Keratinocyte (primary cell): ENCODE measurements around the gene PPP1R14B. TPM values are rescaled to one million over a fixed set of nuclear protein-coding genes. Genes with fewer than 3 reads are reported as not detected.
A peak's percentile ranks its signal among the peaks of the same experiment; 100 is the strongest.
"Not testable (repeated sequence)": the region's sequence is repeated elsewhere in the genome, so short reads cannot be mapped to it uniquely, and the experiment has no call there.

Source experiments
- DNase-seq: peaks from one replicate; pipeline ENCODE4 v3.0.0-alpha.2; 2011; ENCODE audit warnings: low read depth, missing footprints, low spot score
- FAIRE-seq: peaks from 2 replicates; lab custom pipeline; 2011; peaks lifted over from hg19 to GRCh38; lab: Jason Lieb, UNC
- H2AFZ ChIP-seq: 2 replicates; pipeline ENCODE4 v1.6.0; 2012; ENCODE audit warnings: low read length, control low read depth, inconsistent platforms; ENCODE audit not compliant: control insufficient read depth
- H3K27ac ChIP-seq: 2 replicates; pipeline ENCODE4 v1.5.1; 2011; ENCODE audit warnings: low read length; ENCODE audit not compliant: control insufficient read depth, insufficient read depth
- H3K27me3 ChIP-seq: 3 replicates; pipeline ENCODE4 v1.6.0; 2011; ENCODE audit warnings: low read length; ENCODE audit not compliant: control insufficient read depth, insufficient read depth; ENCODE audit errors: extremely low read depth
- H3K36me3 ChIP-seq, 2 experiments: 2 replicates in 1 of 2; 3 replicates in 1 of 2; pipeline ENCODE4 v1.5.1; 2011; ENCODE audit warnings: low read length in 2 of 2, mild to moderate bottlenecking in 1 of 2; ENCODE audit not compliant: control insufficient read depth in 2 of 2, insufficient read depth in 2 of 2; ENCODE audit errors: extremely low read depth in 1 of 2
- H3K4me1 ChIP-seq: 3 replicates; pipeline ENCODE4 v1.5.1; 2011; ENCODE audit warnings: low read length; ENCODE audit not compliant: control insufficient read depth, insufficient read depth; ENCODE audit errors: extremely low read depth
- H3K4me2 ChIP-seq: 3 replicates; pipeline ENCODE4 v1.6.0; 2011; ENCODE audit warnings: low read depth, low read length; ENCODE audit not compliant: control insufficient read depth, insufficient read depth; ENCODE audit errors: extremely low read depth
- H3K4me3 ChIP-seq, 3 experiments: fragments of 200-600 bp in 1 of 3; sonication (generic) in 1 of 3; 2 replicates in 2 of 3; 3 replicates in 1 of 3; pipeline ENCODE4 v1.5.1; 2011 to 2016; ENCODE audit warnings: low read length in 3 of 3, mild to moderate bottlenecking in 3 of 3, control low read depth in 2 of 3, inconsistent platforms in 1 of 3, low read depth in 1 of 3, mixed read lengths in 1 of 3, mixed run types in 1 of 3, moderate library complexity in 1 of 3; ENCODE audit not compliant: control insufficient read depth in 2 of 3, insufficient read depth in 2 of 3; ENCODE audit errors: extremely low read depth in 1 of 3
- H3K79me2 ChIP-seq: 2 replicates; pipeline ENCODE4 v1.6.0; 2012; ENCODE audit warnings: low read length; ENCODE audit not compliant: control insufficient read depth, insufficient read depth
- H3K9ac ChIP-seq: 3 replicates; pipeline ENCODE4 v1.6.0; 2011; ENCODE audit warnings: low read length; ENCODE audit not compliant: control insufficient read depth, insufficient read depth; ENCODE audit errors: extremely low read depth
- H3K9me1 ChIP-seq: 3 replicates; pipeline ENCODE4 v1.6.0; 2011; ENCODE audit warnings: low read length; ENCODE audit not compliant: control insufficient read depth, insufficient read depth; ENCODE audit errors: extremely low read depth
- H3K9me3 ChIP-seq: 2 replicates; pipeline ENCODE4 v1.5.1; 2012; ENCODE audit warnings: low read depth, low read length; ENCODE audit not compliant: control insufficient read depth
- H4K20me1 ChIP-seq: 3 replicates; pipeline ENCODE4 v1.6.0; 2011; ENCODE audit warnings: low read length; ENCODE audit not compliant: control insufficient read depth, insufficient read depth; ENCODE audit errors: extremely low read depth
- EZH2 ChIP-seq: IDR thresholded peaks from one replicate; pipeline ENCODE4 v1.6.1; 2012; ENCODE audit warnings: inconsistent platforms, mild to moderate bottlenecking, low read length, moderate library complexity
- dilution Hi-C: fragments of 300-500 bp; cut with MboI; formaldehyde crosslinking; loops from one replicate; pipeline ENCODE4 v1.7.0; 2020; ENCODE audit warnings: low sequenced_read_pairs; ENCODE audit not compliant: extremely low pct_ligation_motif_present
- polyA plus RNA-seq, 5 experiments: library from polyadenylated mRNA; depleted of rRNA in 3 of 5; stranded (reverse) in 3 of 5; stranded (forward) in 1 of 5; unstranded in 1 of 5; fragments of >200 nt; gene quantifications; 1 replicate in 1 of 5; 2 replicates in 3 of 5; 3 replicates in 1 of 5; pipeline versions ENCODE4 v1.2.1 to v1.2.3, GENCODE V29; 2011 to 2012; ENCODE audit warnings: missing spikeins in 2 of 5, low read depth in 1 of 5, low replicate concordance in 1 of 5
- TF ChIP-seq, protein P1 (sequence below), 3 experiments: IDR thresholded peaks in 1 of 3; conservative IDR thresholded peaks in 1 of 3; optimal IDR thresholded peaks in 1 of 3; 2 replicates in 2 of 3; 3 replicates in 1 of 3; pipeline versions ENCODE3 to v1.5.1; 2011; ENCODE audit warnings: low read length in 3 of 3, mild to moderate bottlenecking in 3 of 3, moderate library complexity in 2 of 3, control low read depth in 1 of 3, inconsistent platforms in 1 of 3; ENCODE audit not compliant: insufficient read depth in 2 of 3; ENCODE audit errors: extremely low read depth in 1 of 3

The PPP1R14B gene
- polyA plus RNA-seq, 1 donor (not counting 4 experiments of a cell fraction or from before 2014, with no cell fraction given): 208 TPM

DNA sequence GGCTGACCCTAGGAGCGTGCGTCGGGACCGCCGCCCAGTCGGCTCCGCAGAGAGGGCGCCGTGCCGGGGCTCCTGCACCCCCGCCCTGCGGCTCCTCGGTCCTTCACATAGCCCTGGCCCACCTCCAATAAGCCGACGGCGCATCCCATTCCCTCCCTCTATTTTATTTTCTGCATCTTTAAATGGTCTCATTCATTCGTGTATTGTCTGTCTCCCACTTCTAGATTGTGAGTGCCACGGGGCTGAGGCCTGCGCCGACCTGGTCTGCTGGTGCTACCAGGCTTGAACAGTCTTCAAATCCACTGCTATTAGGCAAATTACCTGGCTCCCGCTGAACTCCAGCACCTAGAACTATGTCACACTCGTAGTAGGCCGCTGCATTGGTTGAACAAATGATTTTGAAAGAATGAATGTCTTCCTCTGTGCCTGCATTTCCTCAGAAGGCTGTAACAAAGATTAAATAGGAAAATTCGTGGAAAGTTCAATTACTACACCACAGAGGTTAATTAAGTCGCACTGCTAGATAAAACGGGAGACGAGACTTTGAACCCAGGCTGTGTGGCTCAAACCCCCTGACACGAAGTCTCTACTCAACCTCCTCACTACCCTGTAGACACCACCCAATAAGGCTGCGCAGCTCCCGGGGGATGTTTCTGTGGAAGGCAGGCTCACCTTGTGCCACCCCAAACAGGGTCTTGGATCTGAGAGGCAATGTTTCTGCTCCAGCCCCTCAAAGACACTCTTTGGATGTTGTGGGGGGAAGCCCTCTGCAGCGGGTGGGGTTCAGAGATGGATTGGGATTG lies 1.2 kb upstream of the PPP1R14B start:
- peak overlapping the region; percentile 100 for H3K4me2 ChIP-seq
- peaks cover 2% of the 10 kb centered on the region for H4K20me1 ChIP-seq
- H3K36me3 ChIP-seq: peaks cover 5 to 16% of the 10 kb centered on the region in 2 experiments
- DNase-seq (no peak), FAIRE-seq (no peak)
- peak overlapping the region; percentile 52 to 87 (median 60) for H3K4me3 ChIP-seq
- H2AFZ ChIP-seq: no peak overlapping the region
- peak overlapping the region; percentile 95 for H3K9ac ChIP-seq
- TF ChIP-seq, protein P1, sequence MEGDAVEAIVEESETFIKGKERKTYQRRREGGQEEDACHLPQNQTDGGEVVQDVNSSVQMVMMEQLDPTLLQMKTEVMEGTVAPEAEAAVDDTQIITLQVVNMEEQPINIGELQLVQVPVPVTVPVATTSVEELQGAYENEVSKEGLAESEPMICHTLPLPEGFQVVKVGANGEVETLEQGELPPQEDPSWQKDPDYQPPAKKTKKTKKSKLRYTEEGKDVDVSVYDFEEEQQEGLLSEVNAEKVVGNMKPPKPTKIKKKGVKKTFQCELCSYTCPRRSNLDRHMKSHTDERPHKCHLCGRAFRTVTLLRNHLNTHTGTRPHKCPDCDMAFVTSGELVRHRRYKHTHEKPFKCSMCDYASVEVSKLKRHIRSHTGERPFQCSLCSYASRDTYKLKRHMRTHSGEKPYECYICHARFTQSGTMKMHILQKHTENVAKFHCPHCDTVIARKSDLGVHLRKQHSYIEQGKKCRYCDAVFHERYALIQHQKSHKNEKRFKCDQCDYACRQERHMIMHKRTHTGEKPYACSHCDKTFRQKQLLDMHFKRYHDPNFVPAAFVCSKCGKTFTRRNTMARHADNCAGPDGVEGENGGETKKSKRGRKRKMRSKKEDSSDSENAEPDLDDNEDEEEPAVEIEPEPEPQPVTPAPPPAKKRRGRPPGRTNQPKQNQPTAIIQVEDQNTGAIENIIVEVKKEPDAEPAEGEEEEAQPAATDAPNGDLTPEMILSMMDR (optimal IDR thresholded peaks at IDR 0.05 in 1 of 3, IDR thresholded peaks at IDR 0.05 in 1 of 3, conservative IDR thresholded peaks at IDR 0.05 in 1 of 3; ENCODE audit: extremely low read depth in 1 of 3, insufficient read depth in 2 of 3, low read length in 3 of 3): no peak
- TF ChIP-seq EZH2: no peak
- H3K4me1 ChIP-seq: peaks cover 35% of the 10 kb centered on the region
- dilution Hi-C loops: no loop called here
- no peaks in the 10 kb centered on the region for H3K27me3 ChIP-seq
- H3K27ac ChIP-seq: no peak overlapping the region
- no peaks in the 10 kb centered on the region for H3K9me1 ChIP-seq
- H3K79me2 ChIP-seq: peaks cover 34% of the 10 kb centered on the region
- H3K9me3 ChIP-seq: no peaks in the 10 kb centered on the region

DNA sequence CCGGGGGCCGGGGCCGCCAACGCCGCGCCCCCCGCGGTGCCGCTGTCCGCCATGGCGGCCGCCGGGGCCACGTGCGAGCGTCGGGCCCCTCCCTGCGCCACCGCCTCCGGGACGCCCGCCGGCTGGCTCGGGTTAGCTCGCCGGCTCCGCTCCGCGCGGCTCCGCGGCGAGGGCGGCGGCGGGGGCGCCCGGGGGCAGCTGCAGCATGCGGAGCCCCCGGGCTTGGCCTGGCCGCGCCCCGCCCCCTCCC lies 197 bp downstream of the PPP1R14B start:
- H3K9me1 ChIP-seq, DNase-seq, dilution Hi-C loops, H4K20me1 ChIP-seq, H3K9me3 ChIP-seq, FAIRE-seq, H3K27me3 ChIP-seq, H3K4me2 ChIP-seq, H2AFZ ChIP-seq: not testable (repeated sequence)
- peaks cover 6 to 14% of the 10 kb centered on the region in 2 experiments for H3K36me3 ChIP-seq
- H3K4me1 ChIP-seq: peaks cover 36% of the 10 kb centered on the region
- peak overlapping the region; percentile 95 for H3K9ac ChIP-seq
- H3K79me2 ChIP-seq: peaks cover 27% of the 10 kb centered on the region
- H3K4me3 ChIP-seq: peak overlapping the region in 1 of 3 experiments; percentile 88
- H3K27ac ChIP-seq: peak overlapping the region; percentile 88
